GM18508 (cell line): ENCODE measurements around the gene TGFBI.

Experiments
- ATAC-seq: cut with Tn5 transposase; IDR thresholded peaks from one replicate; pipeline ENCODE4 v1.9.1; 2021; ENCODE audit warnings: moderate number of reproducible peaks; ENCODE audit not compliant: insufficient read depth, unreplicated experiment

TGFBI gene

DNA sequence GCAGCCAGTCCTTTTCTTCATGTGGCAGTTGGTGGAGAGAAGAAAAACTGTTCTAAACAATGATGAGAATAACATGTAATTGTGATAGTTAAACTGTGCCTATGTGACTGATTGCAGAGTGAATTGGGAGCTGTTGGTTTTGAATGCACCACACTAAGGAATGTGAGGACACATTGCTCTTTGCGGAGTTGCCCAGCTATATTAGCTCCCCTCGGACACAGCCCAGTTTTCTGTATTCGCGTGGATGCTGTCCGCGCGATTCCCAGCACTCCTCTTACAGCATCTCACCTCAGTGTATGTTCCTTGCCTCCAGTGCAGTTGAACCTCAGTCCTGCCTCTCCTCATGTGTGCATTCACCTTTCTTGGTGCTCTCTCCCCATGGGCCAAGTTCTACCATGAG, 32.2 kb downstream of the TGFBI start:
- ATAC-seq = no peak

DNA sequence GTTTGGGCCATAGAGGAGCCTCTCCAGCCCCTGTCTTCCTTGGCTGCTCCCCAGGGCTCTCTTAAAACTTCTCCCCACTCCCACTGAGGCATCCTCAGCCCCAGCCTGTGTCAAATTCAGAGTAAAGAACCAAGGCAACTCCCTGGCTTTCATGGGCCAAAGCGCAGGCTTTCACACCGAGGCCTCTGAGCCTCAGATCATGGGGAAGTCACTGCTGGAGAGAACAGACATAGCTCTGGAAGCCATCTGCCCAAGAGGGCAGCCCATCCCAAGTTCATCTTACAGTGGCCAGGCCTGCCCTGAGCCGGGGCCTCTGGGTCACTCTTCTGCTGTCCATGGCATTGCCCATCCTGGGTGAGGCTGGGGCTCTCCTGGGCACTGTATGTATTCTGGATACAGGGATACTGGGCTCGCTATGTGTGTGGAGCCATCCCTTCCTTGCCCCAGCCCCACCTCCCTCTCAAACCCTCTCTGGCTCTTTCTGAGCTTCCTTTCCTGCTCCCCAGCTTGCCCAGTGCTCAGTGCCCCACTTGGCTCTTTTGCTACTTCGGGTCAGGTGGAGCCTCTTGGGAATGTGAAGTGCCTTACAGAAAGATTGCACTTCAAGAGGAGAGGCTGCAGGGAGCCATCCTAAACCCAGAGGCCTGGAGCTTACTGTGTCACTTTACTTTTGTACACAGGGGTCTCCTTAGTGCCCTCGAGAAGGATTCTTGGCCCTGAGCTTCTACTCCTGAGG, 33.0 kb downstream of the TGFBI start:
- no peak for ATAC-seq

DNA sequence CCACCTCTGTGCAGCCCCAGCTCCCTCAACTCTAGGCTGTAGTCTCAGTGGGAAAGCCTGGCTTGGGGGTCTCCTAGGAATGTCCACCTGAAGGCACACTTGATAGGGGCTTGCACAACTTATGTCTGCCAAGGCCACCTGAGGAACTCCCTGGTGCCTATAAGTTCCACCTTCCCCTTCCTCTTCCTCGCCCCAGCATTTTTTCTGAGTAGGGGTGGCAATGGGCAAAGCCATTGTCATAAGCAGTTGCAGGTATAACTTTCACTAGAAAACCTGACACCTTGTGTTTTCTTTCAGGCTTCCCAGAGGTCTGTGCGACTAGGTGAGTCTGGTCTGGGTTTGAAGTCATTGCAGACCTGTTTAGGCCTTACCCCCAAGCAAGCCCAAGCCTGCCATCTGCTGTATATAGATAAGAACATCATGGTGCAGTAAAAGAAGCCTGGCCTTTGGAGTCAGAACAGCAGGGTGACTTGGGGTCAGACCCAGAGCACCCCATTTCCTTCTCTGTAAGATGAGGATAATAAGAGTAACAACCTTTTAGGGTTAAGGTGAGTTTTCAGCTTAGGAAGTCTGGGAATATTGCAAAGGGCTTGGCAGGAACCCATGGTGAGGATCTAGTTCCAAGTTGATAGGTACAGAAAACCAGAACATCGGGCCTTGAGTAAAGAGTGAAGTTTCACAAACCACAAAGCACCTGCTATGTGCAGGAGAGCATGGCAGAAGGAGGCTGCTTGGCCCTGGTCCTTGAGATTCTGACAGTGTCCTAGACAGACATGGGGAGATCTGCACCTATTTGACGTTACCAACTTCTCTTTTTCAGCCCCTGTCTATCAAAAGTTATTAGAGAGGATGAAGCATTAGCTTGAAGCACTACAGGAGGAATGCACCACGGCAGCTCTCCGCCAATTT, 33.8 kb downstream of the TGFBI start:
- ATAC-seq = no peak

DNA sequence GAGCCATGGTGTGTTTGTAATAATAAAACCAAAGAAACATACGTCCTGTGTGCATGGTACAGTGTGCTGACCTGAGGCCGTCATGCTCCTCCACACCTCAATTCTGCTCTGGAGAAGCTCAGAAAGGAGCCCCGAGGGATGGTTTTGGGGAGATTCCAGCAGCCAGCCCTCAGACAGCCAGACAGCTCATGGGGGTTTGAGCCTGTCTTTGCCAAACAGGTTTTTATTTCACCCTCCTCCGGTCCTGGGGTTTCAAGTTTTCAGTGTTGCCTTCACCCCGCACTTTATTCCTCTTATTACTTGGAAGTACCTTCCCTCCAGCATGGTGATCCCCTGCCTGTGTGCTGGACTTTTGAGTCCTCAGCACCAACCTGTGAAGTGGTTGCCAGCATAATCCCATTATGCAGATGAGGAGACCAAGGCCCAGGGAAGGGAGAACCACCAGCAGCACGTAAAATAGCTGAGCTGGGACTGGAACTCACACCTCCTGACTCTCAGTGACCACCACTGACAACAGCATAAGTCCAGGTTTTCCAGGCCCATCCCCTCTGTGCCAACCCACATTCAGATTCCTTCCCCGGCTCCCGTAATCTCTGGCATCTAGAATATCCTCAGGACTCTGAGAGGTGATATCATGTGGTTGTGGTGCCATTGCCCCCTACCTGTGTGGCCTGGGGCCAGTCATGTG, 35.1 kb downstream of the TGFBI start:
- ATAC-seq = no peak

DNA sequence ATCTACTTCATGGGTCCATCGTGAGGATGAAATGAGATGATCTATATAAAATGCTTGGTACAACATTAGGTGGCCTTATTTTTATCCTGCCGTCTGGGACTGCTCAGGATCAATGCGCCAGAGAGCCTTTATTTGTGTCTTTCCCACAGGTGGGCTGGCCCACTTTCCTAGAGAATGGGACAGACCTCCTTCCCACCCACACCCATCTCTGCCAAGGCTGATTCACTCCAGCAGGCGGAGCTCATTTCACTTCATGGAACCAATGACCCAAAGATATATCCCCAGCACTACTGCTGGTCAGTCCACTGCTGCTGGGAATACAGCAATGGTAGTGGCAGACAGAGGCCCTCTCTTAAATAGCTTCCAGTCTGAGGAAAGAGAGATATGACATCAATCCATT, 35.7 kb downstream of the TGFBI start:
- ATAC-seq = no peak

DNA sequence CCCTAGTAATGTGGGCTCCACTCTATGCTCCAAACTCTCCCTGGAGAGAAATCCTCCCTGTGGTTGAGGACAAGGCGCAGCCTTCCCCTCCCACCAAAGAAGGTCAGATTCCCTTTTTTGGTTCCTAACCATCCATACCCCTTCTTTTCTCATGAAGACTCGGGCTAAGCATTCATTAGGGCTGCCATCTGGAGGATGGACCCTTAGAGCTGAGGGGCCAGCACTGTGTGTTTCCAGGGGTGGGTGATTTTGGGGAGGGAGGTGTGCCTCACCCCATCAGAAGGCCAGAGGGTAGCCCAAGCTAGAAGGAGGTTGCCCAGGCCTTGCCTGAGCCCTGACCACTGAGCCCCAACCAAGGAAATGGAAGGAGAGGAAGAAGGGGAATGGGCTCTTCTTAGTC, 36.8 kb downstream of the TGFBI start:
- ATAC-seq = no peak

DNA sequence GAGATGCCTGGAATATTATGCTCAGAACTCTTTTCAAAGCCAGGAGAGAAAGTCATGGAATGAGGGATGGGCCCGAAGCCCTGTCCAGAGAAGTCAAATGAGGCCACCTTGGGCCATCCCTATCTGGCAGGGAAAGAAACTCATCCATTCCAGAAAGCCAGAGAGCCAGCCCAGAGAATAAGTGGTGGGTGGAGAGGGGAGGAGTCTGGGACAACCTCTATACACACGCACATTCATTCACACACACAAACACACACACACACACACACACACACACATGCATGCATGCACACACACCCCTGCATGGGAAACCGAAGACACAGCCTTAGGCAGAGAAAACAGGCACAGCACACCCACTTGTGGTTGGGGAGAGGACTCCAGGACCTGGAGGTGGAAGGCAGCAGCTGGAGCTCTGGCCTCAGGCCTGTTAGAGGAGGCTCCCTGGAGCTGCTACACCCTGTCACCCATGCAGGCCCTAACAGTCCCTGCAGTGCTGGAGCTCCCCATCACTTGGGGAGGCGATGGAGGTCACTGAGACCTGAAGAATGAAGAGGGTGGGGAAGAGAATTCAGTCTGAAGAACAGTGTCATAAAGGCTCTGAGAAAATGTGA, 38.0 kb downstream of the TGFBI start:
- ATAC-seq = no peak

DNA sequence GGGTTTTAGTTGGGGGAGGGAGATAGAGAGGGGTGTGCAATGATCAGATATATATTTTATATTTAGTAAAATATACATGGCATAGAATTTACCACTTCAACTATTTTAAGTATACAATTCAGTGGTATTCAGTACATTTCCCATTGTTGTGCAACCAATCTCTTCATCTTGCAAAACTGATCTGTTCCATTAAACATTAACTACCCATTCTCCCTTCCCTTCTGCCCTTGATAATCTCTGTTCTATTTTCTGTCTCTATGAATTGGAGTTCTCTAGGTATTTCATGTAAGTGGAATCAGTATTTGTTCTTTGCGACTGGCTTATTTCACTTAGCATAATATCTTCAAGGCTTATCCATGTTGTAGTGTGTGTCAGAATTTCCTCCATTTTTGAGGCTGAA, 38.6 kb downstream of the TGFBI start:
- no peak for ATAC-seq

DNA sequence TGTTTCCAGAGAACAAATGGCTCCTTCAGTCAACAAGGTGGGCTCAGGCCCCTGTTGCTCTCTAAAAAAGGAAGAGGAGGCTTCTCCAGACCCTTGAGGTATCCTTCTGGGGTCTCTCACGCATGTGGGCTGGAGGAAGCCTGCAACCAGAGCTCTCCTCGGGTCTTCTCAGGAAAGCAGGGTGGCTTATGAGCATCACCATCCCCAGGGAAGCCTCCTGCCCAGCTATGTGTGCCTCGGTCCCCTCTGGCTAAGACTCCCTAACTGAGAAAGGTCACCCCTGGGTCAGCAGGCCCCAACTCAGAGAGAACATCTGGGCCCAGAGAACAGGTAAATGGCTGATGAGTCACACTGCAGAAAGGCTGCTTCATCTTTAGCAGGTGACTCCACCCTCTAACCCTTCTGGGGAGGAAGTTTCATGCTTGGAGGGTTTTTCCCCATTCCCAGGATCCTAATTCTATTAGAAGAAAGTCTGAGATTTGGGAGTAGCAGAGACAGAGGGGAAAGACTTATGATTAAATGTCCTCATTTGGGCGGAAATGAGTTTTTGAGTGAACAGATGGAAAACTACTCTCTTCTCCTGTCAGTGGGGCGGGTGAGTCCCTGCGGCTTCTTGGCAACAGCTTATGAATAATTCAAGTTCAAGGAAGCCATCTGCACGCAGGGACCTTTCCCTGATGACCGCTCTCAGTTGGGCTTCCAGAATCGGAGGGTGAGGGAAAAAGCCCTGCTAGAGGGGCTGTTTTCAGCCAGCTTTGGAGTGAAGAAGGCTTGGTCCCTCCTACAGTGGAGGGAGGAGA, 41.9 kb downstream of the TGFBI start:
- no peak for ATAC-seq

DNA sequence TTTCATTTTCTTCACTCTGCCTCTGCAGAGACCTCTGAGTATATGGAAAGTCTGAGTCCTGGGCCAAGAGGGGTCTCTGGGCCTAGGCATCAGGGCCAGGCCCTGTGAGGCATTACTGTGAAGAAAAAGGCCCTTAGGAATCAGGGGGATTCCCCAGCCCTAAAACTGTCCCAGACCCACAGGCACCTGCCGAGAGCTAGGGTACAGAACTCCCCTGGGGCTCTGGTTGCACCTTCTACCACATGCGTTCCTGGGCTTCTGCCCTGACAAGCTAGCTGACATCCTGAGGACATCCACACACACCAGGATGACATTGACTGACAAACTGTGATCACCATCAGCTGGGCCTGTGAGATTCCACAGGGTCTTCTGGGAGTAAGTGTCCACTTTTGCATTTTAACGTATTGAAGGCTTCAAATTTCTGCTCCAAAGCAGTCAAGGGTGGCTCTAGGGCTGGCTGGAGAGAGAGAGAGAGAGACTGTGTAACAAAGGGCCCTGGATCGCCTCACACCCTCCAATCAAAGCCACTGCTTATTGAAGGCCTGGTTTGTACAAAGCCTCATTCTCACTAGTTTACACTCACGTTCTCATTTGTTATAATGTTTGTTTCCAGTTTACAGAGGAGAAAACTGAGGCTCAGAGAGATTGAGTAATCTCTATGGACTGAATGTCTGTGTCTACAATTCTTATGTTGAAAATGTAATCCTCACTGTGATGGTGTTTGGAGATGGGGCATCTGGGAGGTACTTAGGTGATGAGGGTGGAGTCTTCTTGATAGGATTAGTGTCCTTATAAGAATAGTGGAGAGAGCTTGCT, 45.1 kb downstream of the TGFBI start:
- peak; percentile 70 for ATAC-seq

DNA sequence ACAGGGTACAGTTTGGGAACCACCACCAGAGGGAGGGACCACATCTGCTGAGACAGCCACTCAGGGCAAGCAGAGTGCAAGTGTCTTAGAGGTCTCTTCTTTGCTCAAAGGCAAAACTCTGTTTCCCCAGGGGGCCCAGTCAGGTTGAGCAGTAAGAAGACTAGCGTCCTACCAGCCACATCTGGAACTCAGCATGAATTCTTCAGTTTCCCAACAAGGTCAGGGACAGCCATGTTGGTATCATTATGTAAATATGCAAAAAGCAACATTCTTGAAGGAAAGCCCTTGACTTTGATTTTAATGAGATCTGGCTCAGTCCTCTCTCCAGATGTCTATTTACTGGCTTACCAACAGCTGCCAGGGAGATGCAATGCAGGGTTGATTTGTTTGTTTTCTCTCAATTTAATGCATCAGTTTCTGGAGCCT, 46.7 kb downstream of the TGFBI start:
- no peak for ATAC-seq

DNA sequence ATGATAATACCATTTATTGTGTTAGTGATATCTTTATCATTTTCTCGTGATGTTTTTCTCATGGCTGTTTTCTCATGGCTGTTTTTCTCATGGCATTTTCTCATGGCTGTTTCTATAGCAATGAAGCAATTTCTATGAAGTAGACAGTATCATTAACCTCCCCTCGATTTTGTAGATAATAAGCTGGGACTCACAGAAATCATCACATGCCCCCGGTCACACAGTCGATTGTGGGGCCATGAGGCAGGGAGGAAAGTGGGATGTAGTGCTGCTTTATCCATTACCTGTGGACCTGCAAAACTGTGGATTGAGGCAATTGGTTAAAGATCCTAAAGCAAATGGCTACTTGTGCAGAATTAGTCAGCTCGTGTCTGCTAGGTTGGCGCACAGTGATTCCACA, 47.3 kb downstream of the TGFBI start:
- ATAC-seq = no peak

DNA sequence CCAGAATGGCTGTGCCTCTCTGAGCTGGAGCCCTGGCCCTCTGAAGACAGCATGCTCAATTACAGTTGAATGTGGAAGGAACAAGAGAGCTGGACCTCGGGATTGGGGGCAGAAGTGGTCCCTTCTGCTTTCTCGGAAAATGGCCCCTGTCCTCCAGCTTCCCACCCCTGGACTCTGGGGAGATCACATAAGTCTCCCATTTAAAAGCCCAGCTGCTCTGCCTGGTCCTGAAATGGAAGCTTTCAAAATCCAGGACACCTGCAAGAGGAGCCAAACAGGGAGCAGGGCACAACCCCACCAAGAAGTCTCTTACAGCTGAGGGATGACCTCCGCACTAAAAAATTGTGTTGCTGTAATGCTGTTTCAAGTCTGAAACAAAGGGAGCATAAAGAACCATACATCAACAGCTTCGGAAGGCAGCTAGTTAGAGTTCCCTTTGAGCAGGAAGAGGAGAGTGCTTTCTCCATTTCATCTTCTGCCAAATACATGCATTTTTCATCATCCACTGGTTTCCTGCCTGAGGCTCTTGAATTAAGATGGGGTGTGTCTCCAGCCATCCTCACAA, 48.2 kb downstream of the TGFBI start:
- no peak for ATAC-seq

DNA sequence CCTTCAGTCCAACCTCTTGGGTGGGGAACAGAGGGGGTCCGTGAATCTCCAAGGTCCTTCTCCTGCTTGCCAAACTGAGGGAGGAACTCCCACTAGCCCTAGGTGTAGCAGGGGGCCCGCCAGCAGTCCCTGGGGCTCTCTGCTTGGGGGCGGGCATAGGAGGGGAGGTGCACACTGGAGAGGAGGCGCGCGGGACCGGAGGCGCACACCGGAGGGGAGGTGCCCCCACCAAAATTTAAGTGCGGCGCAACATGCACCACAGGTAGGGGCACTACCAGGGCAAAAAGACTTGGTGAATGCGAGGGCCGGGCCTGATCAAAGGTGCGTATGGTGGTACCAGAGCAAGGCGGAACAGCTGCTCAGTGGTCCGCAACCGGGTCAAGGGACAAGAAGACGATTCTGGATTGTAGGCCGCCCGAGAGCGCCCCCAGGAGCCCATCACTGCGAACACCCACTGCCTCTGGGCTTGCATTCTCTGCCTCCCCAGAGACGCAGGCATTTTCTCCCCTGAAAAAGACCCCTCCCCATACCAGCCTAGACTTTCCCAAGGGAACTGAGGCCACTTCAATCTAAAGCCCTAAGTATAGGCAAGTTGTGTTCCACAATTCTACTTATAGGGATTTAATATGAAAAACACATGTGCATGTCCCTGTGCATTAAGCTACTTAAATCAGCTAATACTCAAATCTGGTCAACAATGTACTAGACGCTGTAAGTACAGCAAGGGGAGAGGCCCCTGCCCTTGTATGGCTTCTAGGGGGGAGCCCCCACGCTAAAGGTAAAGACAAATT, 50.6 kb downstream of the TGFBI start:
- no peak for ATAC-seq

DNA sequence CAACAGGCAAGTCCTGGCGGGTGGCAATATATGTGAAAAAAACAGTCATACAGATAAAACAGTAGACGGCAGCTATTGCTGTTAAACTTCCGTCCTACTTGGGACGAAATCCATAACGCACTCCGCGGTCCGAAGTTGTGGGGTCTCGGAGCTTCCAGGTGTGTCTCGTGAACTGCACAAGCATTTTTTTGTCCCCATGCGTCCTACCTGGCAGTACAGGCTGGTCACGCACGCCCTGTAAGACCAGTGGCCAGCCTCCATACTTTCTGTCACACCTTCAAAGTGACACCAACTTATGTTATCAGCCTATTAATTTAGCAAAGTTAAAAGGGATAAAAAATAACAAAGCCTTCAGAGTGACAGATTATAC, 51.3 kb downstream of the TGFBI start:
- no peak for ATAC-seq

DNA sequence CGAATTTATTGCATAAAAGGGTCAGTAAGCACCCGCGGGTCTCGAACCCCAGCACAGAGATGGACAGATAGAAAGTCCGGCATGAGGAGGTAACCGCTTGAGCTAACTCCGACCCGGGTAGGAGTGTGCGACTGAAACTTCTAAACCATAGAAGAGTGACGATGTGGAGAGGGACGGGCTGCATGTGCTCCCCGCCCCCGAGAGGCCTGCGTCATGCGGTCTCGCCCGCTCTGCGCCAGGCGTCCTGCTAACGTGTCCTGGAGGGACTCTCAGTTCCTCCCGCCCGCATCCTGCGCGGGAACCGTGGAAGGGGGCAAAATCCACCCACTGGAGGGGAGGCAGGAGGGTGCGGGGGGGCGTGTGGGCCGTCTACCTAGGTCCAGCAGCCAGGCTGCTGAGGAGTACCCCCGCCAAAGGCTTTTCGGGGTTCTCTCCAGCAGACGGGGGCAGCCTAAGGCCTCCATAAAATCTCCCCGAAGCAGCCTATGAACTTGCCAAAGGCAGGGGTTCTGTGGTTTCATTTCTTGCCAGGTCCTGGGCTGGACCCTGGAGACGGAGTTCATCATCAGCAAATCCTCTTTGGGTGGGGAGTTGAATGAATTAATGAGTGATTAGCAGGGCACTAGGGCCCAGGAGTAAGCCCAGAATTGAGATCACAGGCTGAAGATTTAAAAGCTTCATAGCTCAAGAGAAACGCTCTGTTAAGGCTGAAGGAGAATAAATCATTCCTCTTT, 51.9 kb downstream of the TGFBI start:
- ATAC-seq = peak; percentile 74

DNA sequence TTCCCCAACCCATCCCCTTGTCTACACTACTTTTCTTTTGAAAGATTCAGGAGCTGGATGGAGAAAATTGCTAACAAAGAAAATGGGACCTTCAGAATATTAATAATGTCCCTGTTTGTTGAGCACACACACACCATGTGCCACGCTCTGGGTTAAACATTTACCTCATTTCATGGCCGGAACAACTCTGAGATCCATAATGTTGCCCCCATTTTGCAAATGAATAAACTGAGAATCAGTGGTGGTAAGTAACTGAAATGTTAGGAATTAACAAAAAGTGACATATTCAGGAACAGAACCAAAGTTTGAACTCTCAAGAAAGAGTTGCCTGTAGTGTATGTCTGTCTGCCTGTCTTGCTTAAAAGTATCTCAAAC, 52.4 kb downstream of the TGFBI start:
- ATAC-seq = no peak
